ENCODE data around the gene MYL5.

Gene MYL5

DNA sequence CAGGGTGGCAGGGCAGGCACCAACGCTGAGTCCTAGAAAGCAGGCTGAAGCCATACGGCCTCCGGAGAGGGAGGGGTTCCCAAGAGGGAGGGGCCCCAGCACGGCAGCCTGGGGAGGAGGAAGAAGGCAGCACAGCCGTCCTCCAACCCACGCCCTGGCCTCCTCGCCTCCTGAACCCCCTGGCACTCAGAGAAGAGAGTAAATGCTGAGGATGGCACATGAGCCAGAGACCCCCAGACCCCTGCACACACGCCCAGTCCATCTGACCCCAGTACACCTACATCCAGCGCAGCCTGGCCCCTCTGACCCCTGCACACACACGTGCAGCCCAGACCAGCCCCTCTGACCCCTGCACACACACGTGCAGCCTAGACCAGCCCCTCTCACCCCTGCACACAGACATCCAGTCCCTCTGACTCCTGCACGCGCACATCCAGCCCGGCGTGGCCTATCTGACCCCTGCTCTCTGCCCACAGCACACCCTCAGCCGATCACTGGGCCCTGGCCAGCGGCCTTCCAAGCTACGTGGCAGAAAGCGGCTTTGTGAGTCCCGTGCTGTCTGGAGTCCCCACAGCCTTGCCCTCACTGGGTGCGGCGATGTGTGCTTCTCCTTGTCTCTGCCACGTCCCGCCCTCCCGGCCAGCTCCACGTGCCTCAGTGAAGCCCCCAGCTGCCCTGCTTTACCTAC is 18.7 kb upstream of the MYL5 start:
- no peak overlapping the region for H3K9ac ChIP-seq (ENCODE audit: low read length)
- H3K4me1 ChIP-seq (ENCODE audit: control insufficient read depth, insufficient read depth, low read length) = no peaks in the 10 kb centered on the region
- peaks cover 18% of the 10 kb centered on the region for H3K27me3 ChIP-seq (ENCODE audit: control insufficient read depth, insufficient read depth, low read length)
- H3K36me3 ChIP-seq (ENCODE audit: control insufficient read depth, insufficient read depth, low read length) = no peaks in the 10 kb centered on the region
- H3K9me3 ChIP-seq (ENCODE audit: control insufficient read depth, low read length) = no peaks in the 10 kb centered on the region
- H3K4me3 ChIP-seq (ENCODE audit: low read length) = no peak overlapping the region

- Histone ChIP-seq H3K9me3 (ENCODE audit: control insufficient read depth, low read length) (no peaks in the 10 kb centered on the region), H3K27me3 (ENCODE audit: control insufficient read depth, insufficient read depth, low read length) (peaks cover 7% of the 10 kb centered on the region), H3K4me3 (ENCODE audit: low read length) (no peak overlapping the region), H3K9ac (ENCODE audit: low read length) (no peak overlapping the region), H3K4me1 (ENCODE audit: control insufficient read depth, insufficient read depth, low read length) (no peaks in the 10 kb centered on the region), H3K36me3 (ENCODE audit: control insufficient read depth, insufficient read depth, low read length) (no peaks in the 10 kb centered on the region)
These were observed 17.7 kb upstream of the MYL5 start for GRCh38 chr4:656436-657337.

- Histone ChIP-seq H3K4me3 (ENCODE audit: low read length) (no peak overlapping the region), H3K4me1 (ENCODE audit: control insufficient read depth, insufficient read depth, low read length) (no peaks in the 10 kb centered on the region), H3K27me3 (ENCODE audit: control insufficient read depth, insufficient read depth, low read length) (peaks cover 4% of the 10 kb centered on the region), H3K36me3 (ENCODE audit: control insufficient read depth, insufficient read depth, low read length) (no peaks in the 10 kb centered on the region), H3K9ac (ENCODE audit: low read length) (no peak overlapping the region), H3K9me3 (ENCODE audit: control insufficient read depth, low read length) (no peaks in the 10 kb centered on the region)
These were observed 17.0 kb upstream of the MYL5 start for GRCh38 chr4:657338-657833.

DNA sequence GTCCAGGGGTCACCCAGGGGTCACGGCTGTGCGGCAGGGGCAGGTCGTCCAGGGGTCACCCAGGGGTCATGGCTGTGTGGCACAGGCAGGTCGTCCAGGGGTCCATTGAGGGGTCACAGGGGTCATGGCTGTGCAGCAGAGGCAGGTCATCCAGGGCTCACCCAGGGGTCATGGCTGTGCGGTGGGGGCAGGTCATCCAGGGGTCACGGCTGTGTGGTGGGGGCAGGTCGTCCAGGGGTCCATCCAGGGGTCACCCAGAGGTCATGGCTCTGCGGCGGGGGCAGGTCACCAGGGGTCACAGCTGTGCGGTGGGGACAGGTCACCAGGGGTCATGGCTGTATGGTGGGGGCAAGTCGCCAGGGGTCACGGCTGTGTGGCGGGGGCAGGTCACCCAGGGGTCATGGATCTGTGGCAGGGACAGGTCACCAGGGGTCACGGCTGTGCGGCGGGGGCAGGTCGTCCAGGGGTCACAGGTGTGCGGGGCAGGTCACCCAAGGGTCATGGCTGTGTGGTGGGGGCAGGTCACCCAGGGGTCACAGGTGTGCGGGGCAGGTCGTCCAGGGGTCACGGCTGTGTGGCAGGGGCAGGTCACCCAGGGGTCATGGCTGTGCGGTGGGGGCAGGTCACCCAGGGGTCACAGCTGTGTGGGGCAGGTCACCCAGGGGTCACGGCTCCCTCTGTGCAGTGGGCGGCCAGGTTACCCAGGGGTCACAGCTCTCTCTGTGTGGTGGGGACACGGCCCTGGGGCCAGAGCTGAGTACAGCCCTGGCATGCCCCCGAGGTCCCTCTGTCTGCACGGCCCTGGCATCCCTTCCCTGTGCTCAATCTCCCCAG is 16.3 kb upstream of the MYL5 start:
- Histone ChIP-seq H3K9ac (ENCODE audit: low read length) (no peak overlapping the region), H3K4me3 (ENCODE audit: low read length) (no peak overlapping the region), H3K36me3 (ENCODE audit: control insufficient read depth, insufficient read depth, low read length) (no peaks in the 10 kb centered on the region), H3K9me3 (ENCODE audit: control insufficient read depth, low read length) (no peaks in the 10 kb centered on the region), H3K4me1 (ENCODE audit: control insufficient read depth, insufficient read depth, low read length) (no peaks in the 10 kb centered on the region), H3K27me3 (ENCODE audit: control insufficient read depth, insufficient read depth, low read length) (peaks cover 5% of the 10 kb centered on the region)

- Histone ChIP-seq H3K4me3 (ENCODE audit: low read length) (no peak overlapping the region), H3K9me3 (ENCODE audit: control insufficient read depth, low read length) (no peaks in the 10 kb centered on the region), H3K27me3 (ENCODE audit: control insufficient read depth, insufficient read depth, low read length) (peaks cover 12% of the 10 kb centered on the region), H3K36me3 (ENCODE audit: control insufficient read depth, insufficient read depth, low read length) (no peaks in the 10 kb centered on the region), H3K4me1 (ENCODE audit: control insufficient read depth, insufficient read depth, low read length) (peaks cover 3% of the 10 kb centered on the region), H3K9ac (ENCODE audit: low read length) (no peak overlapping the region)
These were observed 15.4 kb upstream of the MYL5 start for GRCh38 chr4:658681-659667.

DNA sequence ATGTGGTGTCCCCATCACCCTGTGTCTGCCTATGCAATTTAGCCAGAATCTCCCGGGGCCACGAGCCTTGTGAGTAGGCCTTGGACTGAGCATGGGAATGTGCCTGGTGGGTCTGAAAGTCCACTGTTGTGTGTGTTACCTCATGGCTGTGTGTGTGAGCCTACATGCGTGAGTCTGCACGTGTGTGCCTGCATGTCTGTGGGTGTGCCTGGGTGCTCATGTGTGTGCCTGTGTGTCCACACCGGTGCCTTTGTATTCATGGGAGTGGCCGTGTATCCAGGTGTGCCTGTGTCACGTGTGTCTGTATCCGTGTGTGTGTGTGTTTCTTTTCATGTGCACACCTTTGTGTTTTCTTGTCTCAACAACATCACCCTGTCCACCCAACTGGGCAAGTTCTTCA is 14.5 kb upstream of the MYL5 start:
- Histone ChIP-seq H3K4me1 (ENCODE audit: control insufficient read depth, insufficient read depth, low read length) (peaks cover 3% of the 10 kb centered on the region), H3K27me3 (ENCODE audit: control insufficient read depth, insufficient read depth, low read length) (peaks cover 15% of the 10 kb centered on the region), H3K9ac (ENCODE audit: low read length) (no peak overlapping the region), H3K9me3 (ENCODE audit: control insufficient read depth, low read length) (no peaks in the 10 kb centered on the region), H3K4me3 (ENCODE audit: low read length) (no peak overlapping the region), H3K36me3 (ENCODE audit: control insufficient read depth, insufficient read depth, low read length) (no peaks in the 10 kb centered on the region)

- Histone ChIP-seq H3K9me3 (ENCODE audit: control insufficient read depth, low read length) (no peaks in the 10 kb centered on the region), H3K27me3 (ENCODE audit: control insufficient read depth, insufficient read depth, low read length) (peaks cover 13% of the 10 kb centered on the region), H3K4me3 (ENCODE audit: low read length) (no peak overlapping the region), H3K4me1 (ENCODE audit: control insufficient read depth, insufficient read depth, low read length) (peaks cover 3% of the 10 kb centered on the region), H3K36me3 (ENCODE audit: control insufficient read depth, insufficient read depth, low read length) (no peaks in the 10 kb centered on the region), H3K9ac (ENCODE audit: low read length) (no peak overlapping the region)
These were observed 13.9 kb upstream of the MYL5 start for GRCh38 chr4:660401-660800.

DNA sequence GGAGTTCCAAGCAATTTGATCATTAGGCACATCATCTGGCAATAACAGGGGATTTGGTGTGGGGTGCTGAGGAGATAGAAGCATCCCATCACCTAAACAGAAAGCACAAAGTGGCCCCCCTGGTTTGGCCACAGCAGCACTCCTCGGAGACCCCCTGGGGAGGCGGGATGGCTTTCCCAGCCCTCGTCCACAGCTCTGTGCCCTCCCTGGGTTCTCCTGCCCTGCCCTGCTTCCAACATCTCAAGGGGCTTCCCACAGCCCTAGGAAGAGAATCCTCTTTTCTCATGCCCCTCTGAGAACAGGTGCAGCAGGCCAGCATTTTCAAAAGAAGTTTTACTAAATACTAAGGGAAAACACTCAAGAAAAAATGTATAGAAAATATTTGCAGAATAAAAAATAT is 13.1 kb upstream of the MYL5 start:
- Histone ChIP-seq H3K9ac (ENCODE audit: low read length) (no peak overlapping the region), H3K36me3 (ENCODE audit: control insufficient read depth, insufficient read depth, low read length) (no peaks in the 10 kb centered on the region), H3K27me3 (ENCODE audit: control insufficient read depth, insufficient read depth, low read length) (peaks cover 10% of the 10 kb centered on the region), H3K4me1 (ENCODE audit: control insufficient read depth, insufficient read depth, low read length) (peaks cover 3% of the 10 kb centered on the region), H3K9me3 (ENCODE audit: control insufficient read depth, low read length) (no peaks in the 10 kb centered on the region), H3K4me3 (ENCODE audit: low read length) (no peak overlapping the region)

DNA sequence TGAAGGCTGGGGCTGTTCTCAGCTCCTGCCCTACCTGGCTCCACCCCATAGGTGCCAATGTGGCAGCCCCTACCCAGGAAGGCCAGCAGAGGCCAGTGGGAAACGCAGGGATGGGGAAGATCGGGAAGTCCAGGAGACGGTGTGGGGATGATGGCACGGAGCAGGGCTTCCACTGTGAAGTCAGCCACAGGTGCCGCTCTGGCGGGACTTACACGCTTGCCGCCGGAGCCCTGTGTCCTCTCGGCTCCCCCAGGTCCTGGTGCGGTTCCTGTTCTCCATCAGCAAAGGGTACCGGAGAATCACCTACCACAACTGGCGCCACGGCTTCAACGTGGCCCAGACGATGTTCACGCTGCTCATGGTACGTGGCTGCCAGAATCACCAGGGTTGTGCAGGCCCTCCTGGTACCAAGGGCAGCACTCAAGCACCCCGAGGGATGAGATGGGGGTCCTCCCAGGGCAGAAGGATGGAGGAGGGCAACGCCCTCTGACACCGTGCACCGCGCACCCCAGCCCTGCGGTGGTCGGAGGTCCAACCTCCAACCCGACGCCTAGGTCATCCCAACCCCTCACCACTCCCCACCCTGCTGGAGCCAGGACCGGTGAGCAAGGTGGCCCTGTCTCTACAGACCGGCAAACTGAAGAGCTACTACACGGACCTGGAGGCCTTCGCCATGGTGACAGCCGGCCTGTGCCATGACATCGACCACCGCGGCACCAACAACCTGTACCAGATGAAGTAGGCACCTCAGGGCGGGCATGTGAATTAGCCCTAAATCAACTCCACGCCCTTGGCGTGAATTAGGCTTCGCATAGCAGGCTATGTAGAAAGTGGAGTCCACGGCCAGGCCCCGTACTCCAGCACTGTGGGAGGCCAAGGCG is 12.2 kb upstream of the MYL5 start:
- Histone ChIP-seq H3K36me3 (ENCODE audit: control insufficient read depth, insufficient read depth, low read length) (no peaks in the 10 kb centered on the region), H3K9ac (ENCODE audit: low read length) (no peak overlapping the region), H3K4me3 (ENCODE audit: low read length) (no peak overlapping the region), H3K27me3 (ENCODE audit: control insufficient read depth, insufficient read depth, low read length) (peaks cover 10% of the 10 kb centered on the region), H3K9me3 (ENCODE audit: control insufficient read depth, low read length) (no peaks in the 10 kb centered on the region), H3K4me1 (ENCODE audit: control insufficient read depth, insufficient read depth, low read length) (peaks cover 3% of the 10 kb centered on the region)

DNA sequence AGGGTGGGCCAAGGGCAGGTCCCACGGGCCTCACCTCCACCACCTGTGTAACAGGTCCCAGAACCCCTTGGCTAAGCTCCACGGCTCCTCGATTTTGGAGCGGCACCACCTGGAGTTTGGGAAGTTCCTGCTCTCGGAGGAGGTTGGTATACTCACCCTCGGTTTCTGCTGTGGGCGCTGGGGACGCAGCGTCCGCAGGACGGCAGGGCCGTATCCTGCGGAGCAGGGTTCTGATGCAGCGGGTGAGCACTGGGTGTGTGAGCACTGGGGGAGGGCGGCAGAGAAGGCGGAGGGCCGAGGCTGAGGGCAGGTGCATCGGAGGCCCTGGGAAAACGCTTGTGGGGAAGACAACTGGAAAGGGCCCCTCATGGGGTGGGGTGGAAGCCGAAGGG is 11.3 kb upstream of the MYL5 start:
- peak overlapping the region; percentile 78 for H3K9ac ChIP-seq (ENCODE audit: low read length)
- no peak overlapping the region for H3K4me3 ChIP-seq (ENCODE audit: low read length)

More for the DNA sequence above, 11.3 kb upstream of the MYL5 start:
- peaks cover 10% of the 10 kb centered on the region for H3K27me3 ChIP-seq (ENCODE audit: control insufficient read depth, insufficient read depth, low read length)
- no peaks in the 10 kb centered on the region for H3K9me3 ChIP-seq (ENCODE audit: control insufficient read depth, low read length)
- peaks cover 3% of the 10 kb centered on the region for H3K4me1 ChIP-seq (ENCODE audit: control insufficient read depth, insufficient read depth, low read length)
- no peaks in the 10 kb centered on the region for H3K36me3 ChIP-seq (ENCODE audit: control insufficient read depth, insufficient read depth, low read length)
